GM18858 (cell line): ENCODE measurements around the gene DUSP7.

ENCODE experiments used
- ATAC-seq: cut with Tn5 transposase; IDR thresholded peaks from one replicate; pipeline ENCODE4 v1.9.1; 2021; ENCODE audit not compliant: unreplicated experiment

The DUSP7 gene

DNA sequence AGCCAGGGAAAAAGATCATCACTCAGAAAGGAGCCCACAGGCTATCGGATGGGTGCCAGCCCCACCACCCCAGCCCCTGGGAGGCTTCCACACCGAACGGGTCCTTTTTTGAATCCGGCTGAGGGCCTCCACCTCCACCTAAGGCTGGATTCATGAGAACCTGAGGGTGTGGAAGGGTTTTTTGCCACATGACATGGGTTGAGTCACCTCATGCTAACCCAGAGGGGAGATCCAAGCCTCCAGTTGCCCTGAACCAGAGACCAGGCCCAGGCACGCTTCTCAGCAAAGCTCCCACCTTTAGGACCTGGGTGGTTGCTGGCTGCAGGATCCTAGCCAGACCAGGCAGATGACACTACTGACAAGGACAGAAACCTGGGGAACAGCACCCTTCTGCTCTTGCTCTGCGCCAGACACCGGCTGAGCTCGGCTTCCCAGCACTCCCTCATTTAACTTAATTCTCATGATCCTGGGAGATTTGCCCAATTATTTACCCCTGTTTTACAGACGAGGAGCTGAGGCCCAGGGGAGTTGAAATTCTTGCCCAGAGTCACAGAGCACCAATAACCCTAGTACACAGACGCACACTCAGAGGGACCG, 25.6 kb downstream of the DUSP7 start:
- no peak for ATAC-seq

DNA sequence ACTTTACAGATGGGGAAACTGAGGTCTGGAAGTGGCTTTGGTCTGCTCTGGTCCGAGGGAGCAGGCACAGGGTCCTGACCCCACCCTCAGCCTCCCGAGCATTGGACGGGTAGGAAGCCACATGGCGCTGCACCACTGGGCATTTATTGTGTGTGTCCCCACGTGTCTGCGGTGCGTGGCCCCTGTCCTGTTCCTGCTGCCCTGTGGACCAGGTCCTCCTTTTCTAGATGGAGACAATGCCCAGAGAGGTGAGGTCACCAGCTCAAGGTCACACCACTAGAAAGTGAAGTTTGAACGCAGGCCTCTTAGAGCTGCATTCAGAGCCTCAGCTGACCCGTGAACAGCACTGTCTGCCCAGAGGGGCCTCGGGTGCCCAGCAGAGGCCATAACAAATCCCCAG, 26.8 kb downstream of the DUSP7 start:
- ATAC-seq: no peak

DNA sequence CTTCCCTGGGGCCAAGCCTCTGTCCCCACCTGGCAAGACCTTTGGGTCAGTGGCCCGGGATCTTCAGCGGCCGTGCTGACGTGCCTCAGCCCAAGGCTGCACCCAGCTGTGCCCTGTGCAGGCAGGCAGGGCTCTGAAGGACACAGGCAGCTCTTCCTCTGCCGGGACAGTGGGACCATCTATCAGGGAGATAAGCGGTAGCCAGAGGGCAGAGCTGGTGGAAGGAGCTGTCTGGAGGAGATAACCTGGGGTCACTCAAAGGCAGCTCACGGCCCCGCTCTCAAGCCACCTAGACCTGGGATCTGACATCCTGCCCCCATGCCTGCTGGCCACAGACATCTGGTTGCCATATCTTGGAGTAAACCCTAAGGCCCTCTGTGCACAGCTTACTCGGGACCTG, 27.3 kb downstream of the DUSP7 start:
- ATAC-seq: no peak

DNA sequence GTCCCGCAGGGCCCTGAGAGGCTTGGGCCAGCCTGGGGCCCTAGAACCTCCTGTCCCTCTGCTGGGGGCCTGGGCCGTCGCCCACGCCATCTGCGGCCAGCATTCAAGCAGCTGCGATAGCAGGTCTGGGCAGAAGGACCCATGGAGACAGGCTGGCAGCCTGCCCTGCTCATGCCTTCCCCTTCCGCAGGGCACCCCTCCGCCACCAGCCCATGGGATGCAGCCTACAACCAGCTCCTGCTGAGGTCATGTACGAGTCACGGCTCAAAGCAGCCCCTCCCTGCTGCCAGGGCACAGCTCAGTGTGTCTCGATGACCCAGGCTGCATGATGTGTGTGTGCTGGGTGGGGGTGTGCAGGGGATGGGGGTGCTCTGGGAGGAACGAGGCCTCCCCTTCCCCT, 27.8 kb downstream of the DUSP7 start:
- ATAC-seq: no peak

DNA sequence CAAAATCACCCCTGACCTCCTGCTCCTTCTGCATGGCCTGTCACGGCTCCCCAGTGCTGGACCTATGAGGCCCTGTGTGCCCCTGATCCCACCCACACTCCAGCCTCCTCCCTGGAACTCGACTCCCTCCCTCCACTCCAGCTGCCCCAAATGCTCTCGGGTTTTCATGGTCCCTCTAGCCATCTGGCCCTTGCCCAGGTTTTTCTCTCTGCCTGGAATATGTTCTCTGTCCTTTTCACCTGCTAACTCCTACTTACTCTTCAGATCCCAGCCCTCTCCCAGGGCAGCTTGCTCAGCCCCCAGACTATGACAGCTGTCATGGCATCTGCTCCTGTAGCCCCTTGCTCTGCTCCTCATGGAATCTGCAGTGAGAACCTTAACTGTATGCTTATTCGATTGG, 30.3 kb downstream of the DUSP7 start:
- no peak for ATAC-seq

DNA sequence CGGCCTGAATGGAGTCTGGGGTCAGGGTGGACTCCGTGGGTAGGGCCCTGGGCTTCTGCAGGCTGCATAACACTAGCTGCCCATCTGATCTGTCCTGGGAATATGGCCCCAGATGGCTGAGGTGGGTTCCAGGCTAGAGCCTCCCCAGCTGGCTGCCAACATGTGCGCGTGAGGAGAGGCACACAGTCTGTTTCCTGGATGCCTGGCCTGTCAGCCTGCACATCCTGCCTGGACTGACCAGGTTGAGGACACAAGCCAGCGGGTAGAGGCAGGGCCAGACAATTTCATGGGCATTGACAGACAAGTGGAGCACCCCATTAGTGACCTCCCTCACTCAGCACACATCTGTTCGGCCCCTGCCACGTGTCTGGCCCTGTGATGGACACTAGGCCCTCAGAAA, 30.9 kb downstream of the DUSP7 start:
- ATAC-seq: no peak

DNA sequence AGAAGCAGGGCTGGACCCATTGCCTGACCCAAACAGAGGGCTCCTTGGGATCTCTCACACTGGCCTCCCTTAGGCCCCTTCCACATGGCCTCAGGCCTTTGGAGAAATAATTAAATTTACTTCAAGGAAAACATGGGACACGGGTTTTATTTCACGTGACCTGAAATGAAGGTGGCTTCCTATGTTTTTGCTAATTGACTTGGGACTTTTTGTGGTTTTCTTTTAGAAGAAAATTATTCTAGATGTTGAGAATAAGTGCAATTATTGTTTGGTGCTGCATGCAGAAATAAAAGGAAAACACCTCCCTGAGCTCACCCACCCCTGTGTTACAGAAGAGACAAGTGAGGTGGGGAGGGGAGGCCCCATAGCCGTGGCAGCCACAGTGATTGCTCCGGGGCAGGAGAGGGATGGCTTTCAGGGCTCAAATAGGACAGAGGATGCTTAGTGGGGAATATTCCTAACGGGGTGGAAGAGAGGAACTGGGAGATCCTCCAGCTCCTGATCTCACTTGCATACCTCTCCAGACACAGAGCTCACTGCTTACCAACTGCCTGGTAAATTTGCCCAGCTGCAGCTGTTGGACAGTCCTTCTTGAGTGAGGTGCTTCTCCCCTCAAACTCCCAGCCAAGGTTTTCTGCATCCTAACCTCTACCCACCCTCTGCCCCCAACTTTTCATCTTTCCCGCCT, 31.5 kb downstream of the DUSP7 start:
- no peak for ATAC-seq

DNA sequence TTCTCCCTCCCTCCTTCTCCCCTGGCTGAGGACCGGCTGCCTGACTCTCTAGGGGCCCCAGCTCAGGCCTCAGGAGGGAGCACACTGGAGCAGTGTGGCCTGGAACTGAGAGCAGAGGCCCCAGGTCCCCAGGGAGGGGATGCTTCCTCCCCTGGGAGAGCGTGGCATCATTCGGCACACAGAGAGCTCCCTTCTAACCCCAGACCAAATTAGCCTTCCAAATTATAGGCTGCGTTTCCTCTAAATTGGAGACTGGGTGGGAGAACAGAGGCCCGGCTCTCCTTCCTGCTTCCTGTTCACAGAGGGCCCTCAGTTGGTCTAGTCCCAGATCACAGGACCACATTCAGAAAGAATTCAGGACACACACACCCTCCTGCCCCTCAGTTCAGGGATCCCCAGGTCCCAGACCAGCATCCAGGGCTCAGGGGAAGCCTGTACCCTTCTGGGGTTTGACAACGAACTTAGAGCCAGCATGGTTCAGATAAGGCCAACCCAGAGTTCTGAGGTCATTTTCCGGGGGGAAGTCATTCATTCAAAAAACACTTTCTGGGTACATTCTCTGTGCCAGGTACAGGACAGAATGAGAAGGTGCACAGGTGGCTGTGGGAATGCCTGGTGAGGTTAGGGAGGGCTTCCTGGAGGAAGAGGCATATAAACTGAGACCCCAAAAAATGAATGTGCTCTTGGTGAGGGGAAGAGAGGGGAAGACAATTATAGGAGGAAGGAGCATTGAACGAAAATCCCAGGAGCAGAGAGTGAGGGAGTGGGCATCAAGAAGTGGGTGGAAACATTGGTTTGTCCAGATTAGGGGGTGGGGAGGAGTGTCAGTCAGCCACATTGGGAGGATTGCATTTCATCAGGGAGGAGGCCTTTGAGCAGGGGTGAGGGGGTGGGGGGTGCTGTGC, 32.3 kb downstream of the DUSP7 start:
- ATAC-seq: no peak

DNA sequence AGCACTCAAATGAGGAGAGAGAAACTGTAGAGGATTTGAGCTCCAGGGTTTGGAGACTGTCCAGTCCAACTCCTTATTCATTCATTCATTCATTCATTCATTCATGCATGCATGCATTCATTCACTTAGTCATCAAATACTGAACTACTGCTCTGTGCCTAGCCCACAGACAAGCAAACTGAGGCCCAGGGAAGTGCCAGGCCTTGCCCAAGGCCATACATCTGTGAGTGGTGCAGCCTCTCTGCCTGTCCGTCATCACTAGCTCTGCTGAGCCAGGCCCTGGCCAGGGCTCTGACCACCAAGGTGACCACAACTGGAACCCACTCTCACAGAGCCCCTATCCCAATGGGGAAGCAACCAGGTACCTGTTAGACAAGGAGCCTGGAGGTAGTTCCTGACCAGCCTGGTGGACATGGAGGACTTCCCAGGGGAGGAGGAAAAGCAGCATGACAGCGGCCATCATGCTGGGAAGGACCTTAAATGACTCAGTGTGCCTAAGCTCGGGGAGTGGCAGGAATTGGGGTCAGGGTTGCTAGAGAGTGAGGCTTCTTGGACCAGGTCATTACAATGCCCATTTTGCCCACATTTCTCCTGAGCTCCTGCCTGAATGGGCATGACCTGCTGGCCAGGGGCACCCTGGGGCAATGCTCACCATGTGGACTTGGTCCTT, 33.1 kb downstream of the DUSP7 start:
- no peak for ATAC-seq

DNA sequence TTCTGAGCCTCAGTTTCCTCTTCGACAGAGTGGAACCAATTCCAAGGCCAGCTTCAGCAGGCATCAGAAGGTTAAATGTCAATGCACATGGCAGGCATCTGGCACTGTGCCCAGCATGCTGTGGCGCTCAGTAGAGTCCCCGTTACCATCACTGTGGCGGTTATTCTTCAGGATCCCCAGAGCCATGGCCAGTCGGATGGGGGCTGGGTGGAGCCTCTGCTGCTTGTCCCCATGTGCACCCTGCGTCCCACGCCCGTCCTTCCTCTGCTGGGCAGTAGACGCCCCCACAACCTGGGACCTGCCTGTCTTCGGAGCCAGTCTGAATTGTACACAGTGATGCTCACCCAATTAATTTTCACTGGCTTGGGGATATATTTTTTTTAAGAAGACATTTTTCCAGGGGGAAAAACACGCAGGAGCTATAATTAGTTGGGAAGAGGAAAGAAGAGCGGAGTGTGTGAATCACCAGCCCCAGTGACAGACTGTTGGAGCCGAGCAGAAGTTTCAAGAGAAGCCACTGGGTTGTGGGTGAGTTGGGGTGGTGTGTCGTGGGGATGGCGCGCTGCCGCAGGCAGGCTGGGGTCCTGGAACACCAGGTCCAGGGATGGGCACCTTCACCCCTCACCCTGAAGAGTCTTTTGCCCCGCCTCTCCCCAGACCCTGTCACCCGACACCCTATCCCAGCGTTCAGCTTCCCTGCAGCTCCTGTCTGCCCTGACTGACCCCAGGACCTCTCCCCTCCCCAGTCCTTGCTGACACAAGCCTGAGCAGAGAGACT, 33.9 kb downstream of the DUSP7 start:
- ATAC-seq: no peak

DNA sequence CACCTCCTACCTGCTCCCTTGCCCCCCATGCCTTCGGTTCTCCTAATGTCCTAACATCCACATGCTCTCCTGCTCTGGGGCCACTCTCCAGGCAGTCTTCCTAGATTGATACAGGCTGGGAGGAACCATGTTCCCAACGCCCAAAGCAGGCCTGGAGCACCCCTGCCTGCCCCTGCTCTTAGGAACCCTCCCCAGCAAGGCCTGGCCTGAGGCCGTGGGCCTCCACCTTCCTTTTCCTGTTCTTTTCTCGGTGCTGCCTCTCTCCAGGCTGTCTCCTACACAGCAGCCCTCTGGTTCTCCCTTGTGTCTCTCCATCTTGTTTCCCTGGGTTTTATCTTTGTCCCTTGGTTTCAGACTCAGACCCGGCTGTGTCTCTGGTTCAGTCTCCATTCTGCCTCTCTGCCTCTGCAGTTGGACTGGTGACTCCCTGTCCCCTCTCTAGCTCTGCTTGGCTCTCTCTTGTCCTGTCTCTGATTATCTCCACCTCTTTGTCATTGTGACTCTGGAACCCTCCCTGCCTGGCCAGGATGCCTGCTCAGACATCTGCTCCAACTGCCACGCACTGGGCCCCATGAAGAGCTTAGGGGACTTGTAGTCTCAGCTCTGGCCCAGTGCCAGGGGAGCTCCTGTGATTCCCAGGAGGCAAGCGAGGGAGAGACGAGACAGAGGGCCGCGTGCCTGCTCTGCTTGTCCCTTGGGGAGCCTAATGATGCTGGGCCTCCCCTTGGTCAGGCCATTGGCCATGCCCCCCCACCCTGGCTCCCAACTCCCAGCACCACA, 34.7 kb downstream of the DUSP7 start:
- no peak for ATAC-seq

DNA sequence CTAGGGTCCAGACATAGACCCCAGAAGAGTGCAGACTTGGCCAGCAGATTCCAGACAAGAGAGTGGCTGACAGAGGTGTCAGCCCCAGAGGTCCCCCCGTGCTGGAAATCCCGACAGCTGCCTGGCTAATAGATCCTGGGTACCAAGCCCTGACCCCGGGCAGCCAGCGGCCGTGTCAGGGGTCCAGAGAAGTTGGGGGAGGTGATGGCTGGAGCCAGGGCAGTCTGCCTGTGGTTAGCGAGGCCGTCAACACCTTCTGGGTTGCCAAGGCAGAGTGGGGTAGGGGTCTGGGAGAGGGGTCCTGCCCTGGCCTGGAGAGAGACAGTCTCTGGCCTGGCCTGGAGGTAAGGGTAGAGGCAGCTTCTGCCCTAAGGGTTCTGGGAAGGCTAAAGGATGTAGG, 35.6 kb downstream of the DUSP7 start:
- no peak for ATAC-seq

DNA sequence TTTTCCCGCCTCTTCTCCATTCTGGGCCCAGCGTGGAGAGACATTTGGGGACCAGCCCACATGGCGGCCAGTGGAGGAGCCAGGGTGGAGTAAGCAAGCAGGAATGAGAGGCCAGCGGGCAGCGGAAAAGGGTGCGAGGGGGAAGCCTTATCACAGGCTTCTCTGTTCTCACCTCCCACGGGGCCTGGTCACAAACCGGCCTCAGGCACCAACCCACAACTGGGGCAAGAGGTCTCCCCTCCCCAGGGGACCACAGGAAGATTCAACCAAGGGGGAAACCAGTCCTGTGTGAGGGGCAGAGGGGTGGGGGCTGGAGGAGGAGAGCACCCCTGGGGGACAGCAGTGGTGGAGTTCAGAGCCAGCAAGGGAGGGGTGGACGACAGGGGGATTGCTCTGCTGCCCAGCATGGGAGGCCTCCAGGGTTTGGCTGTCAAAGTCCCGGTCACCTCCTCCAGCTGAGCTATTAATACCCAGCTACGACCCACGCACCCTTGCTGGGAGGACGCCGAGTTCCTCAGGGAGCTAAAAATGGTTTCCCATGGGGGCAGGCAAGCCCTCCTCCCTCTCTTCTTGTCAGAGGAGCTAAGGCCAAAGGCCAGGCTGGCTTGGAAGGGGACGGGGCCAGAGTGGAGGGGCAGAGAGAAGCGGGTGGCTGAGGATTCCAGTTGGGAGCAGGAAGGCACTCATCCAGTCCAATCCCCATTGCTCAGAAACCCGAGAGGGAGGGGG, 36.9 kb downstream of the DUSP7 start:
- no peak for ATAC-seq

DNA sequence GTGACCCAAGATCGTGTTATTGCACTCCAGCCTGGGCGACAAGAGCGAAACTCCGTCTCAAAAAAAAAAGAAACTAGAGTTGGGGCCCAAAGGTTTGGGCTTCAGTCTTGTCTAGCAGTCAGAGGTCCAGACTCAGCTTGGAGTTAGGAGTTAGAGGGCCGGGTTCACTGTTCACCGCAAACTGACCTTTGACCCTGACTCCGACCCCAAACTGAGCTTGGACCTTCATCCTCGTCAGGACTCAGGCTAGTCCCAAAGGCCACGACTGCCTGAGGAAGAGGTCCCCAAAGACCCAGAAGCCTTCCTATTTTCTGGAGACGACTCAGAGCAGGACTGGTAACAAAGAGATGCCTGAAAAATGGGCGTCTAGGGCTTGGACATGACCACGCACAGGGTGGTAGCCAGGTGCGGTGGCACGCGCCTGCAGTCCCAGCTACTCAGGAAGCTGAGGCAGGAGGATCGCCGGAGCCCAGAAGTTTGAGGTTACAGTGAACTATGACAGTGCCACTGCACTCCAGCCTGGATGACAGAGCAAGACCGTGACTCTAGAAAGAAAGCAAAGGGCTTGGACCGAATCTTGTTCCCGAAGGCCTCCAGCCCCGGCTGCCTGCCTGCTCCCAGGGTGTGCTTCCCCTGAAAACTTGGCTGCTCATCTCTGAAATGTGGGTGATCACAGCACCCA, 37.9 kb downstream of the DUSP7 start:
- ATAC-seq: no peak

DNA sequence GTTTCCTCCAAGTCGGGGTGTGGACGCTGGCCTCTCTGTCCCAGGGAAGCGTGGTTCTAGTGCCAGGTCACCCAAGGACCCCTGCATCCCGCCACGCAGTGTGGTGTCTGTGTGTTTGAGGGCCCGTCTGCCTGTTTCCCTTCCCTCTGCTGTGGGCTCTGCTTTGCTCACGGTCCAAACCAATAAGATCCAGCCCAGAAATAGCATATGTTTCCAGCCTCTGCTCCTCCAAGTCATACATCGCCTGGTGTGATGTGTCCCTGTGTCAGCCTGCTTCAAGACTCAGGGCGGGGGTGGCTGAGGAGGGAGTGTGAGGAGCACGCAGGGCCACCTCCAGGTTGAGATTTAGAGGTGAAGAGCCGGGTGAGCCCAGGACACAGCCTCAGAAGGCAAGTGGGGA, 38.8 kb downstream of the DUSP7 start:
- ATAC-seq: no peak

DNA sequence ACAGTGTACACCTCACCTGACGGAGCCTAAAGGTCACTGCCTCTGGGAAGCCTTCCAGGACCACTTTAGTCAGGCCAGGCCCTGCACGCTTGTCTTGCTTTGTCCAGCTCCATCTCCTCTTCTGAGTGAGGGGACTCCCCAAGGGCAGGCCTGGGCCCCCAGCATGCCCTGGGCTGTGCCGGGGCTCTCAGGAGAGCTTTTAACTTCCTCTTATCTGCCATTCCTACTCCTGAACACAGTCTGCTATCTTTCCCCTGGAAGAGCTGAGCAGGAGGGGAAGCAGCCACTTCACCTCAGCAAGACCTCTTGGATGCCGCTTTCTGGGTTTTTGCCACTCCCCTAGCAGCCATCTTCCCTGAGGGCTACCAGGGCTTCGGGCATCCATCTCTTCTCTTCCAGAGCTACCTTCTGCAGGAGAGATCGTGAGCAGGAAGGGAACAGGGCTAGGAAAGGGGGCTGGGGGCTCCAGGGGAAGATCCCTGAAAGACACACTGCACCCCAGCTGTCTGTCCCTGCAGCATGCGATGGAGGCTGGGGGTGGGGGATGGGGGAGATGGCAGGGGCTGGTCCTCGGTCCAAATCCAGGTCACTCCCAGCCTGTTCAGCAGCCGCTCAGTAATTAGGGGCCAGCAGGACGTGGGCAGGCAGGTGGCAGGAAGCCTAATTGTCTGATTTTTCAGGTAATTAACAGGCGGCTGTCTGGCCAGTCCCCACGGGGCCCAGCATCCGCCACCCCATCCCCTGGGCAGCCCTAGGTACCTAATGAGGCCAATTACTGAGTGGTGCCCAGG, 40.7 kb downstream of the DUSP7 start:
- ATAC-seq: no peak

DNA sequence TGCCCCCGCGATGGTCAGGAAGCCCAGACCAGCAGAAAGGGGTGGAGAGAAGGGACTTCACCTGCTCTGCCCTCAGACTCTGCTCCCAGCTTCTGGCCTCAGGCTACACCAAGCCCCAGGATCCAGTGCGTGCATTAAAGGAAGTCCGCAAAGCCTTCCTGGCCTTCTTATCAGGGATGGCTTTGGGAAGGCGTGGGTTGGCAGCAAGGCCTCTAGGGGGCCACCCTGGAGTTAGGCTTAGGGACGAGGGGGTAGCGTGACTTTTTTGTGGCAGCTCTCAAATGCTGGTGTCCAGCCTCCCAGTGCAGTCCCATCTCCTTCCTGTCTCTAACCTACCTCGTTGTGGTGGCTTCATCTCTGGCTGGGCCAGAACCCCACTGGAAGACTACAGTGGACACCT, 41.8 kb downstream of the DUSP7 start:
- no peak for ATAC-seq
